MM.1S (cell line): ENCODE measurements around the gene WIPI1.
"Not testable (repeated sequence)": the region's sequence is repeated elsewhere in the genome, so short reads cannot be mapped to it uniquely, and the experiment has no call there.

Experiments
- EZH2 ChIP-seq: fragments of 300-600 bp; sonication (generic); optimal IDR thresholded peaks from 2 replicates; pipeline ENCODE3; 2017; ENCODE audit warnings: low read depth, mild to moderate bottlenecking, antibody characterized with exemption, low read length, mixed read lengths
- TF ChIP-seq, protein P1 (sequence below): fragments of 300-600 bp; sonication (generic); IDR thresholded peaks from 2 replicates; pipeline ENCODE4 v1.5.1; 2016; ENCODE audit warnings: antibody characterized with exemption, low read length, mixed read lengths

DNA sequence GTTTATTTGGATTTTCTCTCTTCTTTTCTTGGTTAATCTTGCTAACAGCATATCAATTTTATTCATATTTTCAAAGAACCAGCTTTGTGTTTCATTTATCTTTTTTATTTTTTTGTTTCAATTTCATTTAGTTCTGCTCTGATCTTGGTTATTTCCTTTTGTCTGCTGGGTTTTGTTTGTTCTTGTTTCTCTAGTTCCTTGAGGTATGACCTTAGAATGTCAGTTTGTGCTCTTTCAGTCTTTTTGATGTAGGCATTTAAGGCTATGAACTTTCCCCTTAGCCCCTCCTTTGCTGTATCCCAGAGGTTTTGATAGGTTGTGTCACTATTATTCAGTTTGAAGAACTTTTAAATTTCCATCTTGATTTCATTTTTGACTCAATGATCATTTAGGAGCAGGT is 42.4 kb downstream of the WIPI1 start:
- TF ChIP-seq, protein P1, sequence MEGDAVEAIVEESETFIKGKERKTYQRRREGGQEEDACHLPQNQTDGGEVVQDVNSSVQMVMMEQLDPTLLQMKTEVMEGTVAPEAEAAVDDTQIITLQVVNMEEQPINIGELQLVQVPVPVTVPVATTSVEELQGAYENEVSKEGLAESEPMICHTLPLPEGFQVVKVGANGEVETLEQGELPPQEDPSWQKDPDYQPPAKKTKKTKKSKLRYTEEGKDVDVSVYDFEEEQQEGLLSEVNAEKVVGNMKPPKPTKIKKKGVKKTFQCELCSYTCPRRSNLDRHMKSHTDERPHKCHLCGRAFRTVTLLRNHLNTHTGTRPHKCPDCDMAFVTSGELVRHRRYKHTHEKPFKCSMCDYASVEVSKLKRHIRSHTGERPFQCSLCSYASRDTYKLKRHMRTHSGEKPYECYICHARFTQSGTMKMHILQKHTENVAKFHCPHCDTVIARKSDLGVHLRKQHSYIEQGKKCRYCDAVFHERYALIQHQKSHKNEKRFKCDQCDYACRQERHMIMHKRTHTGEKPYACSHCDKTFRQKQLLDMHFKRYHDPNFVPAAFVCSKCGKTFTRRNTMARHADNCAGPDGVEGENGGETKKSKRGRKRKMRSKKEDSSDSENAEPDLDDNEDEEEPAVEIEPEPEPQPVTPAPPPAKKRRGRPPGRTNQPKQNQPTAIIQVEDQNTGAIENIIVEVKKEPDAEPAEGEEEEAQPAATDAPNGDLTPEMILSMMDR = not testable (repeated sequence)
- not testable (repeated sequence) for TF ChIP-seq EZH2
